Activated CD4-positive, CD25-positive, alpha-beta regulatory T cell treated with anti-CD3 and anti-CD28 coated beads, Interleukin-2, amount 50 U/mL, for 16 hours (primary cell): ENCODE measurements around the gene NRXN3.

Experiments
- DNase-seq: peaks from one replicate; pipeline ENCODE4 v3.0.0-alpha.2; 2020; ENCODE audit warnings: low read depth, low spot score

The NRXN3 gene

GRCh38 chr14:79608446-79608845, 1438.3 kb downstream of the NRXN3 start:
- no peak for DNase-seq

GRCh38 chr14:79613625-79614024, 1443.5 kb downstream of the NRXN3 start:
- no peak for DNase-seq

- no peak for DNase-seq
Measured at GRCh38 chr14:79614448-79614847, 1444.3 kb downstream of the NRXN3 start.

- DNase-seq, result no peak
Measured at GRCh38 chr14:79627058-79627457, 1456.9 kb downstream of the NRXN3 start.

- DNase-seq, result no peak
Measured at GRCh38 chr14:79629411-79630287, 1459.5 kb downstream of the NRXN3 start.

- no peak for DNase-seq
Measured at GRCh38 chr14:79630288-79630960, 1460.3 kb downstream of the NRXN3 start.

GRCh38 chr14:79631276-79631675, 1461.1 kb downstream of the NRXN3 start:
- no peak for DNase-seq

GRCh38 chr14:79638672-79639266, 1468.6 kb downstream of the NRXN3 start:
- DNase-seq, result no peak

GRCh38 chr14:79639613-79640012, 1469.4 kb downstream of the NRXN3 start:
- no peak for DNase-seq

GRCh38 chr14:79641371-79641770, 1471.2 kb downstream of the NRXN3 start:
- DNase-seq, result no peak

- no peak for DNase-seq
Measured at GRCh38 chr14:79643132-79643531, 1473.0 kb downstream of the NRXN3 start.

- no peak for DNase-seq
Measured at GRCh38 chr14:79645753-79646362, 1475.7 kb downstream of the NRXN3 start.

- DNase-seq, result no peak
Measured at GRCh38 chr14:79649856-79650255, 1479.7 kb downstream of the NRXN3 start.

- no peak for DNase-seq
Measured at GRCh38 chr14:79652513-79653307, 1482.5 kb downstream of the NRXN3 start.

GRCh38 chr14:79656056-79656455, 1485.9 kb downstream of the NRXN3 start:
- DNase-seq, result no peak

- no peak for DNase-seq
Measured at GRCh38 chr14:79656496-79656895, 1486.3 kb downstream of the NRXN3 start.

GRCh38 chr14:79658221-79658620, 1488.0 kb downstream of the NRXN3 start:
- DNase-seq, result no peak

- DNase-seq, result no peak
Measured at GRCh38 chr14:79658769-79659168, 1488.6 kb downstream of the NRXN3 start.

- DNase-seq, result no peak
Measured at GRCh38 chr14:79660053-79660939, 1490.1 kb downstream of the NRXN3 start.

- no peak for DNase-seq
Measured at GRCh38 chr14:79661752-79662151, 1491.6 kb downstream of the NRXN3 start.
